Naive thymus-derived CD8-positive, alpha-beta T cell (primary cell): ENCODE measurements around the gene TSR3. TPM values are rescaled to one million over a fixed set of nuclear protein-coding genes. Genes with fewer than 3 reads are reported as not detected.
A peak's percentile ranks its signal among the peaks of the same experiment; 100 is the strongest.
"Not testable (repeated sequence)": the region's sequence is repeated elsewhere in the genome, so short reads cannot be mapped to it uniquely, and the experiment has no call there.

Experiments used
- ATAC-seq, 2 donors: fragments of 150-1000 bp; cut with Tn5 transposase in 1 of 2; sonication (Bioruptor Pico), chemical (Tn5 transposase) in 1 of 2; 1 replicate in 1 of 2; 2 replicates in 1 of 2; pipeline ENCODE4 v1.10.0; 2021; ENCODE audit warnings: mild to moderate bottlenecking in 2 of 2, moderate library complexity in 2 of 2
- POLR2A ChIA-PET: fragments of 350-600 bp; sonication (Branson Sonifier 250); formaldehyde crosslinking; loops from one replicate; lab custom pipeline; 2021; ENCODE audit warnings: antibody characterized with exemption; lab: Charles Lee
- DNase-seq, 10 donors: peaks; one replicate each; pipeline versions ENCODE4 v3.0.0 to v3.0.0-alpha.2; 2020 to 2022
- H3K27ac Mint-ChIP-seq, 10 donors: one replicate each; pipeline ENCODE4 v1.8.0; 2020 to 2022; ENCODE audit warnings: mild to moderate bottlenecking in 10 of 10, mixed read lengths in 10 of 10, moderate library complexity in 4 of 10, inconsistent platforms in 1 of 10
- H3K27me3 Mint-ChIP-seq, 5 donors: one replicate each; pipeline ENCODE4 v1.8.0; 2021 to 2022; ENCODE audit warnings: mixed read lengths in 5 of 5
- H3K36me3 Mint-ChIP-seq, 3 donors: one replicate each; pipeline ENCODE4 v1.8.0; 2020 to 2022; ENCODE audit warnings: mixed read lengths in 3 of 3, mild to moderate bottlenecking in 2 of 3, inconsistent platforms in 1 of 3
- H3K4me1 Mint-ChIP-seq, 4 donors: one replicate each; pipeline ENCODE4 v1.8.0; 2021 to 2022; ENCODE audit warnings: mixed read lengths in 4 of 4
- H3K4me3 Mint-ChIP-seq, 10 donors: one replicate each; pipeline ENCODE4 v1.8.0; 2020 to 2022; ENCODE audit warnings: mild to moderate bottlenecking in 10 of 10, mixed read lengths in 10 of 10, moderate library complexity in 6 of 10, inconsistent platforms in 1 of 10
- H3K9me3 Mint-ChIP-seq, 9 donors: one replicate each; pipeline ENCODE4 v1.8.0; 2020 to 2022; ENCODE audit warnings: mixed read lengths in 9 of 9, mild to moderate bottlenecking in 3 of 9, inconsistent platforms in 1 of 9, moderate library complexity in 1 of 9
- polyA plus RNA-seq, 3 donors: library from polyadenylated mRNA; unstranded; fragments of 300-500 nt; fragmentation: Illumina TruSeq; gene quantifications; one replicate each; pipeline ENCODE4 v1.2.3, GENCODE V29; 2021
- total RNA-seq, 8 experiments: library from RNA in 2 of 8; stranded (reverse) in 2 of 8; gene quantifications; one replicate each; pipeline ENCODE4 v1.2.3 and lab custom pipeline; 2021 to 2026

Gene TSR3
- total and polyA plus RNA-seq, 5 experiments from 2014 or later = 37.1 to 99.4 (median 88.8) TPM

DNA sequence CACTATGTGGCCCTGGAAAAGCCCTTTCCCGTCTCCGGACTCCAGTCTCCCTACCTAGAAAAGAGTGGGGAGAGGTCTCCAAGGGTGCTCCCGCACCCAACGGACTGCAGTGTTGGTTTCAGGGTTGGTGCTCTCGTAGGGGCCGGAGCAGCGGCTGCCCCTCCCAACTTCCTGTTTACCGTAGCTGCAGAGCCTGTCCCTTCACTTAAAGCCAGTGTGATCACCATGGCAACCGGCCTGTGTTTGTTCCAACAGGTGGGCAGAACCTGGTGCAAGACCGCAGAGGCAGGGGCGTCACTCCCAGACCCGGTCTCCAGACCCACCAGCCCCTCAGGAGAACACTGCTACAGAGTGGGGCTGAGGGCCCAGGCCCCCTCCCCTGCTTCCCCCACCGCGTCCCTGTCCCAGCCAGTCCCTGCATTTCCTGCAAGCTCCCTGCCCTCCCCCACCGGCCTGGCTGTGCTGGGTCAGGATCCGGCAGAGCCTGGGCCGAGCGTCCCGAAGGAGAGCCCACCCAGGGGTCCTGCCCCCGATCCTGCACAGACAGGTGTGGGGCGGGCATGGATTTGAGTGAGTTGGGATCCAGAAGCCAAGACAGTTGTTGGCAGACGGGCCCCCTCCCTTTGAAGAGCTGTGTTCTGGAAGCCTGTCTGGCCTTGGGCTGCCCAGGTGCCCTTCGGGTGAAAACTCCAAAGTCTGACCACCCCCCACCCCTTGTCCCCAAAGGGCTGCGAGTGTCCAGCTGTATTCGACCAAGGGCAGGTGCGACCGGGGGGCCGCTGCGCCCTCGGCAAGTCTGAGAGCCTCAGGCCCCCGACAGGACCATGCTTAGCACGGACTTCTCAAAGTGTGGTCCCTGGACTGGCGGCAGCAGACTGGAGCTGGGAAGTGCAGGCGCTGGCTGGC, 19.7 kb downstream of the TSR3 start:
- peaks cover 0 to 27% (median 10%) of the 10 kb centered on the region in 5 donors for H3K27me3 Mint-ChIP-seq

GRCh38 chr16:1330931-1331711, 20.6 kb downstream of the TSR3 start:
- Mint-ChIP-seq H3K36me3 (peaks cover 0 to 3% (median 0%) of the 10 kb centered on the region in 3 donors), H3K27ac (peak overlapping the region in 3 of 10 donors; percentile 60 to 63 (median 61)), H3K9me3 (no peaks in the 10 kb centered on the region), H3K4me1 (peaks cover 8 to 24% (median 21%) of the 10 kb centered on the region in 4 donors), H3K27me3 (peaks cover 0 to 27% (median 10%) of the 10 kb centered on the region in 5 donors), H3K4me3 (peak overlapping the region in 9 of 10 donors; percentile 24 to 79 (median 60))
- ATAC-seq = no peak
- DNase-seq = no peak
- POLR2A ChIA-PET = interaction anchor here (0.6 to 3.0 kb wide), 3 partner anchors 11 to 53 kb away, joined by 3 to 12 read pairs (median 5); no protein-coding TSS in a partner anchor

More for the DNA sequence above, 19.7 kb downstream of the TSR3 start:
- peak overlapping the region in 6 of 10 donors; percentile 20 to 74 (median 60) for H3K27ac Mint-ChIP-seq
- no peaks in the 10 kb centered on the region for H3K9me3 Mint-ChIP-seq
- peaks cover 8 to 25% (median 22%) of the 10 kb centered on the region in 4 donors for H3K4me1 Mint-ChIP-seq
- H3K36me3 Mint-ChIP-seq = no peaks in the 10 kb centered on the region
- DNase-seq = peak in 6 of 10 donors; percentile 28 to 76 (median 45)
- ATAC-seq = peak; percentile 30 to 51
- POLR2A ChIA-PET = interaction anchor here (0.6 to 3.0 kb wide), 5 partner anchors 10 to 36 kb away, joined by 3 to 12 read pairs (median 3); partner anchors contain the start of gene UBE2I
- H3K4me3 Mint-ChIP-seq = peak overlapping the region; percentile 60 to 81 (median 78)

DNA sequence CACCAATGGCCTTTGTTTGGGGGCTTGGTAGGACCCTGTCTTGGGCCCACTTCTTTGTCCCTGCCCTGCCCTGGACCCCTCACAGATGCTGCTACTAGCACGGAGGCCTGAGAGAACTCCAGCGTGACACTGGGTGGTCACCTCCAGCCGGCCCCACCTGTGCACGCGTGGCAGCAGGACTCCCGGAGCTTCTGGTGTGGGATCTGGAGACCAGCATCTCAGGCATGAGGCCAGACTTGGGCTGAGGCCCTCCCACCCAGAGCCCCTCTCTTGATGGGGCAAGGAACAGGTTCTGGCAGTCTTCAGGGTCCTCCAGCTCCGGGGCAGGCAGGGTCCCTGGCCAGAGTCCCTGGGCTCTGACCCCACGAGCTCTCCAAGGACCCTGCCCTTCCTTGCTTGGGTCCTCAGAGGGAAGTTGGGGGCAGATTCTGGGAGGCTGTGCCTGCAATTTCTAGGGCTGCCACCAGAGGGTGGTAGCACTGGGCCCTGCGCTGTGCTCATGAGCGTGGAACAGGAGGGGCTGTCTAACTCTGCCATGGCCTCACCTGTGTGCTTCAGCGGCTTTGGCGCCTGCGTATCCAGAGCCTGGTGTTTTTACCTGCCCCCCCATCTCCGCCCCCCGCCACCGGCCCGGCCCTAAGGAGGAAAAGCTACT, 21.3 kb downstream of the TSR3 start:
- Mint-ChIP-seq H3K36me3 (peaks cover 0 to 5% (median 0%) of the 10 kb centered on the region in 3 donors), H3K4me3 (peak overlapping the region in 1 of 10 donors; percentile 34), H3K9me3 (no peaks in the 10 kb centered on the region), H3K4me1 (peaks cover 9 to 24% (median 21%) of the 10 kb centered on the region in 4 donors), H3K27me3 (peaks cover 0 to 25% (median 10%) of the 10 kb centered on the region in 5 donors), H3K27ac (peak overlapping the region in 1 of 10 donors; percentile 40)
- DNase-seq = no peak
- POLR2A ChIA-PET = interaction anchor here (0.6 to 3.0 kb wide), 4 partner anchors 12 to 54 kb away, joined by 3 to 12 read pairs (median 4); no protein-coding TSS in a partner anchor
- no peak for ATAC-seq

DNA sequence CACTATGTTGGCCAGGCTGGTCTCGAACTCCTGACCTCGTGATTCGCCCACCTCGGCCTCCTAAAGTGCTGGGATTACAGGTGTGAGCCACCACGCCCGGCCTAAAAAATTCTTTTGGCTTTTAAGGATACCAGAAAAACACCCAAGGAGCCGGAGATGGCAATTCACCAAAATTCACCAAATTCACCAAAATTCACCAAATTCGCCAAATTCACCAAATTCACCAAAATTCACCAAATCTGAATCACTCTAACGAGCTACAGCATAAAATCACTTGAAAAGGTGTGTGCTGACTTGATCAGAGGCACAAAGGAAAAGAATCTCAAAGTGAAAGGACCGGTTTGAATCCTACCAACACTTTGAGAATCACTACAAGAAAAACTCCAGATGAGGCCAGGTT, 22.7 kb downstream of the TSR3 start:
- ATAC-seq, DNase-seq, H3K4me3 Mint-ChIP-seq, H3K9me3 Mint-ChIP-seq: not testable (repeated sequence)
- peaks cover 0 to 15% (median 10%) of the 10 kb centered on the region in 5 donors for H3K27me3 Mint-ChIP-seq
- peaks cover 8 to 19% (median 16%) of the 10 kb centered on the region in 4 donors for H3K4me1 Mint-ChIP-seq
- H3K36me3 Mint-ChIP-seq = peaks cover 0 to 18% (median 4%) of the 10 kb centered on the region in 3 donors
- H3K27ac Mint-ChIP-seq = peak overlapping the region in 1 of 10 donors; percentile 33
- POLR2A ChIA-PET = interaction anchor here (1.3 kb wide), 1 partner anchor 13 kb away, joined by 3 read pairs; no protein-coding TSS in a partner anchor

DNA sequence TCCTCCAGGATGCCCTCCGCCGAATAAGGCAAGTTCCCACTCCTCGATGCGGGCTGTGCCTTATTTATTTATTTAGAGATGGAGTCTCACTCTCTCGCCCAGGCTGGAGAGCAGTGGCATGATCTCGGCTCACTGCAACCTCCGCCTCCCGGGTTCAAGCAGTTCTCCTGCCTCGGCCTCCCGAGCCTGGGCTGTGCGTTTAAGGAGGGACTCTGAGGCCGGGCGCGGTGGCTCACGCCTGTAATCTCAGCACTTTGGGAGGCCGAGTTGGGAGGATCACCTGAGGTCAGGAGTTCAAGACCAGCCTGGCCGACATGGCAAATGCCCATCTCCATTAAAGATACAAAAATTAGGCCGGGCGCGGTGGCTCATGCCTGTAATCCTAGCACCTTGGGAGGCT, 23.5 kb downstream of the TSR3 start:
- DNase-seq, H3K27ac Mint-ChIP-seq, ATAC-seq, H3K4me3 Mint-ChIP-seq, H3K9me3 Mint-ChIP-seq, POLR2A ChIA-PET: not testable (repeated sequence)
- peaks cover 0 to 15% (median 10%) of the 10 kb centered on the region in 5 donors for H3K27me3 Mint-ChIP-seq
- peaks cover 8 to 19% (median 16%) of the 10 kb centered on the region in 4 donors for H3K4me1 Mint-ChIP-seq
- peaks cover 0 to 24% (median 5%) of the 10 kb centered on the region in 3 donors for H3K36me3 Mint-ChIP-seq

GRCh38 chr16:1327619-1327947, 24.1 kb downstream of the TSR3 start:
- ATAC-seq (no peak), DNase-seq (no peak)
- Mint-ChIP-seq H3K9me3 (no peaks in the 10 kb centered on the region), H3K4me3 (no peak overlapping the region), H3K27ac (no peak overlapping the region), H3K27me3 (peaks cover 0 to 12% (median 6%) of the 10 kb centered on the region in 5 donors), H3K36me3 (peaks cover 0 to 29% (median 5%) of the 10 kb centered on the region in 3 donors), H3K4me1 (peaks cover 8 to 16% (median 14%) of the 10 kb centered on the region in 4 donors)
- POLR2A ChIA-PET = interaction anchor here (1.9 kb wide), 1 partner anchor 11 kb away, joined by 8 read pairs; no protein-coding TSS in a partner anchor

DNA sequence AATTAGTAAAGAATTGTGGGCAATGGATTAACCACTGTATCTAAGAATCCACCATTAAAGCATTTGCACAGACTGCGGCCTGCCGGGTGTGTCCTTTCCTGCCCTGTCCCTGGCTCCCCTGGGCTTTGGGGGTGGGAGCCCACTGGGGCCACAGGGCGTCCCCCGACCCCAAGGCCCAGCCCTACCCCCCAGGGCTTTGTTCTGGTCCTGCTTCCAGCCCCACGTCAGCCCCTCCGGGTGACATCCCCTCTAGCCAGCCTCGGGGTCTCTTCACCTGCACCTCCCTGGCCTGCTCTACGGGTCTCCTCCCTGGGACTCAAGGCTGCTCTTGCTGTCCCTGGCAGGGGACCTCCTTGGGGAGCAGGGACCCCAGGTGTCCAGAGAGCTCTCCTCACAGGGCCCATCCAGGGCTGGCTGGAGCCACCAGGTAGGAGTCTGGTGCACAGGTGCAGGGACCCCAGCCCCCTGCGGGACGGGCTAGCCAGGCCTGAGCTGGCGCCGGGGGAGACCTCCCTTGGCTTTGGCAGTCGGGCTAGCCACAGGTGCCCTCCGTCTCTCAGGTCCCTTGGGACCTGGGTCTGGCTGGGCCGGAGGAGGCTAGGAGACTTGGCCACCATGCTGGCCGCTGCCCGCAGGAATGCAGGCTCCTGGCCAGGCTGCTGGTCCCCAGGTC, 24.6 kb downstream of the TSR3 start:
- POLR2A ChIA-PET = interaction anchor here (0.6 to 1.9 kb wide), 2 partner anchors 11 to 18 kb away, joined by 3 to 8 read pairs; partner anchors contain the start of gene UBE2I
- ATAC-seq (no peak), DNase-seq (no peak)
- no peak overlapping the region for H3K4me3 Mint-ChIP-seq
- peaks cover 8 to 11% (median 9%) of the 10 kb centered on the region in 4 donors for H3K4me1 Mint-ChIP-seq
- peaks cover 0 to 8% (median 1%) of the 10 kb centered on the region in 5 donors for H3K27me3 Mint-ChIP-seq
- no peak overlapping the region for H3K27ac Mint-ChIP-seq
- no peaks in the 10 kb centered on the region for H3K9me3 Mint-ChIP-seq
- peaks cover 0 to 34% (median 5%) of the 10 kb centered on the region in 3 donors for H3K36me3 Mint-ChIP-seq

- POLR2A ChIA-PET = interaction anchor here (0.6 to 1.9 kb wide), 3 partner anchors 10 to 17 kb away, joined by 3 to 8 read pairs (median 5); partner anchors contain the start of gene UBE2I
These were observed 25.3 kb downstream of the TSR3 start for GRCh38 chr16:1326391-1326790.

DNA sequence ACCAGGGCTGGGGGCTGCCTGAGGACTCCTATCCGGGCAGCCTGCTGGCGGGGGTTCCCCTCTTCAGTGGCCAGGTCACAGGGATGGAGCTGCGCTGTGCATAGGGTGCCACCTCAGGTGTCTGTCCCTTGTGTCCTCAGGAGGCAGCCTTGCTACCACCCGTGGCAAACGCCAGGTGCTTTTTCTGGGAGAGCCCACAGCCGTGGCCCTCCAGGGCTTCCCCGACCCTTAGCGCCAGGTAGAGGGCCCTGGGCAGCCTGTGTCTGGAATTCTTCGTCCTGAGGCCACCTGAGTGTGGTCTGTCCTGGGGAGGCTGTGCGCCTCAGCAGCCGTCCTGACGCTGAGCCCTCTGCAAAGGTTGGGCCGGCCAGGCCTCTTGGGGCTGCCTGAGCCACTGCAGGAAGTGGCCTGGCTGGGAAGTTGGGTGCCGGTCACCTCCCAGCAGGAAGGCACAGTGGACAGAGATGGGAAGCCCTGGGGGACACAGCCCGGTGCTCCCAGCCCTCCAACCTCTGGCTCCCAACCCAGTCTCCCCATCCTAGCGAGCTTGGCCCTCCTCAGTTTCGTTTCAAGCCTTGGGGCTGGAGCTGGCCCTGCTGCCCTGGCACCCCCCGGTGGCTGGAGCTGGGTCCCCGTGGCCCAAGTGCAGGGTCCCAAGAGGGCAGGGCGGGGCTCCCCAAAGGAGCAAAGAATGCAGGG, 25.9 kb downstream of the TSR3 start:
- Mint-ChIP-seq H3K27ac (peak overlapping the region in 2 of 10 donors; percentile 16 to 29), H3K27me3 (no peaks in the 10 kb centered on the region), H3K4me3 (no peak overlapping the region), H3K9me3 (no peaks in the 10 kb centered on the region), H3K4me1 (peaks cover 0 to 2% (median 0%) of the 10 kb centered on the region in 4 donors), H3K36me3 (peaks cover 0 to 40% (median 5%) of the 10 kb centered on the region in 3 donors)
- POLR2A ChIA-PET = interaction anchor here (1.1 to 1.9 kb wide), 2 partner anchors 9 to 11 kb away, joined by 5 to 8 read pairs; no protein-coding TSS in a partner anchor
- no peak for DNase-seq
- ATAC-seq = peak in 1 of 2 donors; percentile 15

More at GRCh38 chr16:1326391-1326790, 25.3 kb downstream of the TSR3 start:
- no peak overlapping the region for H3K4me3 Mint-ChIP-seq
- H3K4me1 Mint-ChIP-seq = peaks cover 3 to 4% (median 3%) of the 10 kb centered on the region in 4 donors
- H3K27ac Mint-ChIP-seq = peak overlapping the region in 1 of 10 donors; percentile 29
- no peaks in the 10 kb centered on the region for H3K9me3 Mint-ChIP-seq
- ATAC-seq (no peak), DNase-seq (no peak)
- peaks cover 0 to 3% (median 0%) of the 10 kb centered on the region in 5 donors for H3K27me3 Mint-ChIP-seq
- H3K36me3 Mint-ChIP-seq = peaks cover 0 to 37% (median 5%) of the 10 kb centered on the region in 3 donors

DNA sequence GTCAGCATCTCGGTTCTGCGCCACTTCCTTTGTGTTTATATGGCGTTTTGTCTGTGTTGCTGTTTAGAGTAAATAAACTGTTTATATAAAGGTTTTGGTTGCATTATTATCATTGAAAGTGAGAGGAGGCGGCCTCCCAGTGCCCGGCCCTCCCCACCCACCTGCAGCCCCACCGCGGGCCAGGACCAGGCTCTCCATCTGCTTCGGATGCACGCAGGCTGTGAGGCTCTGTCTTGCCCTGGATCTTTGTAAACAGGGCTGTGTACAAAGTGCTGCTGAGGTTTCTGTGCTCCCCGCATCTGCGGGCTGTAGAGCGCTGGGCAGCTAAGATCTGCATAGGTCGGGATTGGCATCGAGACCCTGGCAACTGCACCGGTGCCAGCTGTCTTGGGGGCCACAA, 26.4 kb downstream of the TSR3 start:
- DNase-seq = no peak
- Mint-ChIP-seq H3K36me3 (peaks cover 0 to 43% (median 5%) of the 10 kb centered on the region in 3 donors), H3K27me3 (no peaks in the 10 kb centered on the region), H3K9me3 (no peaks in the 10 kb centered on the region), H3K4me3 (no peak overlapping the region), H3K4me1 (peaks cover 0 to 2% (median 0%) of the 10 kb centered on the region in 4 donors), H3K27ac (peak overlapping the region in 1 of 10 donors; percentile 16)
- peak in 1 of 2 donors; percentile 4 for ATAC-seq
- POLR2A ChIA-PET = no interaction called here
